Adrenal gland (tissue), 5 donors: ENCODE measurements around the gene NR2F1.
"Not testable (repeated sequence)": the region's sequence is repeated elsewhere in the genome, so short reads cannot be mapped to it uniquely, and the experiment has no call there.

Experiments used
- CTCF ChIP-seq, 6 experiments: fragments of 450-650 bp in 4 of 6; fragments of 200-600 bp in 2 of 6; sonication (generic) in 1 of 6; IDR thresholded peaks; 1 replicate in 5 of 6; 2 replicates in 1 of 6; pipeline versions ENCODE4 v1.5.1 to v1.8.0; 2016 to 2021; ENCODE audit warnings: antibody characterized with exemption in 6 of 6, mild to moderate bottlenecking in 2 of 6, moderate library complexity in 1 of 6
- POLR2A ChIP-seq, 2 donors: fragments of 450-650 bp; IDR thresholded peaks; one replicate each; pipeline ENCODE4 v1.6.1; 2017; ENCODE audit warnings: antibody characterized with exemption in 2 of 2, mild to moderate bottlenecking in 2 of 2, moderate library complexity in 1 of 2
- donor health status: DM: no; HTN: no; CAD: no.

- not testable (repeated sequence) for TF ChIP-seq POLR2A, CTCF (IDR thresholded peaks at IDR 0.05)
Measured at GRCh38 chr5:93549594-93549993, 33.4 kb upstream of the NR2F1 start.
